HCT116 (cell line): ENCODE results near the gene TBCCD1. TPM values are rescaled to one million over a fixed set of nuclear protein-coding genes. Genes with fewer than 3 reads are reported as not detected.

Experiments used
- ATAC-seq: fragments of 200-7000 bp; cut with Tn5 transposase; 2 replicates; pipeline ENCODE4 v1.9.1; 2020; ENCODE audit warnings: mild to moderate bottlenecking, moderate library complexity
- BruUV-seq: library from RNA; stranded (reverse); fragments of 400-500 nt; replicated peaks from 2 replicates; lab custom pipeline; 2021; lab: Mats Ljungman, UMichigan
- CTCF ChIA-PET: fragments of 300-600 bp; sonication (Branson Sonifier 250); formaldehyde crosslinking; loops from one replicate; lab custom pipeline; 2021; ENCODE audit warnings: antibody characterized with exemption; lab: Charles Lee
- POLR2A ChIA-PET: fragments of 300-600, 350-600 bp; sonication (Branson Sonifier 250); formaldehyde crosslinking; loops from one replicate; lab custom pipeline; 2021; ENCODE audit warnings: antibody characterized with exemption; lab: Charles Lee
- RAD21 ChIA-PET, 2 experiments: fragments of 300-600 bp; sonication (Branson Sonifier 250); formaldehyde crosslinking; loops; one replicate each; lab custom pipeline; 2023; ENCODE audit warnings: low total read pairs in 2 of 2; ENCODE audit not compliant: uncharacterized antibody in 2 of 2, unreplicated experiment in 2 of 2, low non-redundant PET in 1 of 2; lab: Charles Lee
- DNase-seq: peaks from one replicate; pipeline ENCODE4 v3.0.0-alpha.2; 2010; ENCODE audit warnings: low read depth, low spot score
- H2AFZ ChIP-seq: fragments of 200-600 bp; shearing (Covaris generic), sonication (generic); 2 replicates; pipeline ENCODE4 v1.6.1; 2017; ENCODE audit warnings: low read depth, mixed run types, mixed read lengths, antibody characterized with exemption, low read length; ENCODE audit not compliant: poor library complexity, severe bottlenecking
- H3K27ac ChIP-seq: 2 replicates; pipeline ENCODE4 v1.5.1; 2012; ENCODE audit warnings: low read depth, low read length
- H3K27me3 ChIP-seq: fragments of 200-600 bp; sonication (generic); 2 replicates; pipeline ENCODE4 v1.6.1; 2016; ENCODE audit warnings: mixed run types, low read length, mixed read lengths; ENCODE audit not compliant: insufficient read depth
- H3K36me3 ChIP-seq, 2 experiments: fragments of 200-500 bp in 1 of 2; fragments of 200-600 bp in 1 of 2; sonication (Bioruptor generic) in 1 of 2; sonication (generic) in 1 of 2; 2 replicates each; pipeline versions ENCODE4 v1.5.1 to v1.6.1; 2014 to 2016; ENCODE audit warnings: low read length in 2 of 2, inconsistent platforms in 1 of 2, mixed read lengths in 1 of 2, mixed run types in 1 of 2; ENCODE audit not compliant: insufficient read depth in 2 of 2, control insufficient read depth in 1 of 2
- H3K4me1 ChIP-seq, 2 experiments: fragments of 200-600 bp in 1 of 2; sonication (generic) in 1 of 2; 2 replicates each; pipeline versions ENCODE4 v1.5.1 to v1.6.1; 2012 to 2017; ENCODE audit warnings: low read length in 2 of 2, inconsistent platforms in 1 of 2, mild to moderate bottlenecking in 1 of 2, mixed read lengths in 1 of 2, mixed run types in 1 of 2, moderate library complexity in 1 of 2; ENCODE audit not compliant: insufficient read depth in 2 of 2, control insufficient read depth in 1 of 2
- H3K4me2 ChIP-seq: fragments of 200-600 bp; sonication (generic); 2 replicates; pipeline ENCODE4 v1.6.1; 2017; ENCODE audit warnings: mixed run types, low read length, mixed read lengths
- H3K4me3 ChIP-seq, 2 experiments: fragments of 200-600 bp in 1 of 2; sonication (generic) in 1 of 2; replicated peaks in 1 of 2; 2 replicates each; pipeline ENCODE4 v1.5.1; 2011 to 2016; ENCODE audit warnings: low read length in 2 of 2, control low read depth in 1 of 2, low read depth in 1 of 2, mild to moderate bottlenecking in 1 of 2, mixed read lengths in 1 of 2, mixed run types in 1 of 2
- H3K79me2 ChIP-seq: fragments of 200-600 bp; sonication (generic); 2 replicates; pipeline ENCODE4 v1.6.1; 2017; ENCODE audit warnings: mild to moderate bottlenecking, mixed run types, low read length, moderate library complexity, mixed read lengths; ENCODE audit not compliant: insufficient read depth
- H3K9ac ChIP-seq: fragments of 200-600 bp; sonication (generic); 2 replicates; pipeline ENCODE4 v1.6.1; 2016; ENCODE audit warnings: low read length, mixed read lengths
- H3K9me2 ChIP-seq: fragments of 200-600 bp; sonication (generic), shearing (Covaris generic); 2 replicates; pipeline ENCODE4 v1.6.1; 2017; ENCODE audit warnings: mixed run types, mild to moderate bottlenecking, moderate library complexity; ENCODE audit not compliant: insufficient read depth
- H3K9me3 ChIP-seq, 2 experiments: fragments of 200-500 bp in 1 of 2; fragments of 200-600 bp in 1 of 2; sonication (Bioruptor generic) in 1 of 2; sonication (generic) in 1 of 2; 2 replicates each; pipeline ENCODE4 v1.6.1; 2014 to 2017; ENCODE audit warnings: low read length in 2 of 2, mixed read lengths in 2 of 2, inconsistent platforms in 1 of 2, low read depth in 1 of 2, mild to moderate bottlenecking in 1 of 2, mixed run types in 1 of 2, moderate library complexity in 1 of 2; ENCODE audit not compliant: control insufficient read depth in 1 of 2, insufficient read depth in 1 of 2
- H4K20me1 ChIP-seq: fragments of 200-600 bp; sonication (generic), shearing (Covaris generic); 2 replicates; pipeline ENCODE4 v1.6.1; 2017; ENCODE audit warnings: mixed run types, mild to moderate bottlenecking, moderate library complexity; ENCODE audit not compliant: insufficient read depth
- CBX3 ChIP-seq: IDR thresholded peaks from 2 replicates; pipeline ENCODE4 v1.6.1; 2012; ENCODE audit warnings: low read depth
- CEBPB ChIP-seq: IDR thresholded peaks from 2 replicates; pipeline ENCODE4 v1.6.1; 2012; ENCODE audit warnings: low read depth
- CTCF ChIP-seq, 3 experiments: fragments of 200-600 bp in 1 of 3; sonication (generic) in 1 of 3; IDR thresholded peaks in 2 of 3; conservative IDR thresholded peaks in 1 of 3; 2 replicates each; pipeline ENCODE4 v1.5.1; 2012 to 2017; ENCODE audit warnings: low read depth in 2 of 3, low read length in 2 of 3, antibody characterized with exemption in 1 of 3, borderline replicate concordance in 1 of 3, control low read depth in 1 of 3, mild to moderate bottlenecking in 1 of 3, mixed read lengths in 1 of 3, mixed run types in 1 of 3, moderate library complexity in 1 of 3; ENCODE audit not compliant: insufficient read depth in 1 of 3
- ELF1 ChIP-seq: IDR thresholded peaks from 2 replicates; pipeline ENCODE4 v1.6.1; 2012; ENCODE audit warnings: low read depth, borderline replicate concordance
- JUND ChIP-seq: IDR thresholded peaks from 2 replicates; pipeline ENCODE4 v1.6.1; 2012
- SIN3A ChIP-seq: IDR thresholded peaks from 2 replicates; pipeline ENCODE4 v1.6.1; 2012; ENCODE audit warnings: low read depth
- SP1 ChIP-seq: IDR thresholded peaks from 2 replicates; pipeline ENCODE4 v1.6.1; 2012; ENCODE audit warnings: low read depth
- TCF7L2 ChIP-seq: IDR thresholded peaks from 2 replicates; pipeline ENCODE4 v1.7.0; 2011; ENCODE audit warnings: borderline replicate concordance, inconsistent platforms; ENCODE audit not compliant: insufficient read depth, insufficient read length; ENCODE audit errors: extremely low read depth
- intact Hi-C: fragments of 100-400 bp; cut with micrococcal nuclease; formaldehyde crosslinking; loops from 2 replicates; pipeline ENCODE4 v1.10.0; 2022
- total RNA-seq: library from RNA; stranded (reverse); gene quantifications from one replicate; pipeline ENCODE4 v1.2.1, GENCODE V29; 2021; ENCODE audit not compliant: unreplicated experiment
- TF ChIP-seq, protein P1 (sequence below): IDR thresholded peaks from 2 replicates; pipeline ENCODE4 v1.6.1; 2011; ENCODE audit warnings: mild to moderate bottlenecking, low read length, moderate library complexity; ENCODE audit not compliant: insufficient replicate concordance; ENCODE audit errors: extremely low read depth
- TF ChIP-seq, protein P2 (sequence below): IDR thresholded peaks from 2 replicates; pipeline ENCODE4 v1.6.1; 2012; ENCODE audit warnings: low read depth

TBCCD1 gene
- total RNA-seq, 1 experiment from 2014 or later = 16.8 TPM

DNA sequence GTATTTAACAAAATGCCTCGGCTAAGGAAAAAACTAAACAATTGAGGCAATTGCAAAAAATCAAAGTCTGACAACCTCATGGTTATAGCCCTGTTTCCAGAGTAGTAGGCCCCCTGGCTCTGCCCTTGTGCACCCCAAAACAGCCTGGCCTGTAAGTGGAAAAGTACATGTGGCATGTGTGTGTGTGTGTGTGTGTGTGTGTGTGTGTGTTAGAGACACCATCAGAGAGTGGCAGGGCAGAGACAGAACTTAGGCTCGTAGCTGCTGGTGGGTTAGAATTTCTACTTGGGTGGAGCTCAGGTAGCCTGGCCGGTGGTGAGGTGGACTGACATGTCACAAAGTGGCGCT, 31.6 kb upstream of the TBCCD1 start:
- no peak overlapping the region for H3K9ac ChIP-seq
- RAD21 ChIA-PET = no interaction called here
- H3K4me1 ChIP-seq = no peaks in the 10 kb centered on the region
- no peaks in the 10 kb centered on the region for H3K27me3 ChIP-seq
- no peaks in the 10 kb centered on the region for H3K9me3 ChIP-seq
- H3K79me2 ChIP-seq = no peaks in the 10 kb centered on the region
- intact Hi-C loops = no loop called here
- no peak overlapping the region for H3K4me2 ChIP-seq
- no peak overlapping the region for H2AFZ ChIP-seq
- DNase-seq (no peak), ATAC-seq (no peak)
- H4K20me1 ChIP-seq = no peaks in the 10 kb centered on the region
- POLR2A ChIA-PET = no interaction called here
- no peaks in the 10 kb centered on the region for H3K36me3 ChIP-seq
- no peak overlapping the region for H3K4me3 ChIP-seq
- TF ChIP-seq ELF1 (no peak), CEBPB (no peak), CTCF (IDR thresholded peaks at IDR 0.05 in 2 of 3, conservative IDR thresholded peaks at IDR 0.05 in 1 of 3; ENCODE audit: borderline replicate concordance in 1 of 3, insufficient read depth in 1 of 3, low read depth in 2 of 3, low read length in 2 of 3) (no peak), TCF7L2 (no peak), SP1 (no peak), JUND (no peak), CBX3 (no peak), SIN3A (no peak)
- TF ChIP-seq, protein P1, sequence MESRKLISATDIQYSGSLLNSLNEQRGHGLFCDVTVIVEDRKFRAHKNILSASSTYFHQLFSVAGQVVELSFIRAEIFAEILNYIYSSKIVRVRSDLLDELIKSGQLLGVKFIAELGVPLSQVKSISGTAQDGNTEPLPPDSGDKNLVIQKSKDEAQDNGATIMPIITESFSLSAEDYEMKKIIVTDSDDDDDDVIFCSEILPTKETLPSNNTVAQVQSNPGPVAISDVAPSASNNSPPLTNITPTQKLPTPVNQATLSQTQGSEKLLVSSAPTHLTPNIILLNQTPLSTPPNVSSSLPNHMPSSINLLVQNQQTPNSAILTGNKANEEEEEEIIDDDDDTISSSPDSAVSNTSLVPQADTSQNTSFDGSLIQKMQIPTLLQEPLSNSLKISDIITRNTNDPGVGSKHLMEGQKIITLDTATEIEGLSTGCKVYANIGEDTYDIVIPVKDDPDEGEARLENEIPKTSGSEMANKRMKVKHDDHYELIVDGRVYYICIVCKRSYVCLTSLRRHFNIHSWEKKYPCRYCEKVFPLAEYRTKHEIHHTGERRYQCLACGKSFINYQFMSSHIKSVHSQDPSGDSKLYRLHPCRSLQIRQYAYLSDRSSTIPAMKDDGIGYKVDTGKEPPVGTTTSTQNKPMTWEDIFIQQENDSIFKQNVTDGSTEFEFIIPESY = no peak
- TF ChIP-seq, protein P2, sequence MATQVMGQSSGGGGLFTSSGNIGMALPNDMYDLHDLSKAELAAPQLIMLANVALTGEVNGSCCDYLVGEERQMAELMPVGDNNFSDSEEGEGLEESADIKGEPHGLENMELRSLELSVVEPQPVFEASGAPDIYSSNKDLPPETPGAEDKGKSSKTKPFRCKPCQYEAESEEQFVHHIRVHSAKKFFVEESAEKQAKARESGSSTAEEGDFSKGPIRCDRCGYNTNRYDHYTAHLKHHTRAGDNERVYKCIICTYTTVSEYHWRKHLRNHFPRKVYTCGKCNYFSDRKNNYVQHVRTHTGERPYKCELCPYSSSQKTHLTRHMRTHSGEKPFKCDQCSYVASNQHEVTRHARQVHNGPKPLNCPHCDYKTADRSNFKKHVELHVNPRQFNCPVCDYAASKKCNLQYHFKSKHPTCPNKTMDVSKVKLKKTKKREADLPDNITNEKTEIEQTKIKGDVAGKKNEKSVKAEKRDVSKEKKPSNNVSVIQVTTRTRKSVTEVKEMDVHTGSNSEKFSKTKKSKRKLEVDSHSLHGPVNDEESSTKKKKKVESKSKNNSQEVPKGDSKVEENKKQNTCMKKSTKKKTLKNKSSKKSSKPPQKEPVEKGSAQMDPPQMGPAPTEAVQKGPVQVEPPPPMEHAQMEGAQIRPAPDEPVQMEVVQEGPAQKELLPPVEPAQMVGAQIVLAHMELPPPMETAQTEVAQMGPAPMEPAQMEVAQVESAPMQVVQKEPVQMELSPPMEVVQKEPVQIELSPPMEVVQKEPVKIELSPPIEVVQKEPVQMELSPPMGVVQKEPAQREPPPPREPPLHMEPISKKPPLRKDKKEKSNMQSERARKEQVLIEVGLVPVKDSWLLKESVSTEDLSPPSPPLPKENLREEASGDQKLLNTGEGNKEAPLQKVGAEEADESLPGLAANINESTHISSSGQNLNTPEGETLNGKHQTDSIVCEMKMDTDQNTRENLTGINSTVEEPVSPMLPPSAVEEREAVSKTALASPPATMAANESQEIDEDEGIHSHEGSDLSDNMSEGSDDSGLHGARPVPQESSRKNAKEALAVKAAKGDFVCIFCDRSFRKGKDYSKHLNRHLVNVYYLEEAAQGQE = no peak
- no peak overlapping the region for H3K27ac ChIP-seq
- BruUV-seq = no TSS peak
- CTCF ChIA-PET = interaction anchor here (2.8 kb wide), 1 partner anchor 15 kb away, joined by 14 read pairs; no protein-coding TSS in a partner anchor
- no peaks in the 10 kb centered on the region for H3K9me2 ChIP-seq
